GM19467 (cell line): Measurements from ENCODE around the gene VPS13D.
"Not testable (repeated sequence)": the region's sequence is repeated elsewhere in the genome, so short reads cannot be mapped to it uniquely, and the experiment has no call there.

Experiments
- ATAC-seq: cut with Tn5 transposase; IDR thresholded peaks from one replicate; pipeline ENCODE4 v1.9.1; 2021; ENCODE audit warnings: mild to moderate bottlenecking, moderate library complexity; ENCODE audit not compliant: unreplicated experiment

Gene VPS13D

DNA sequence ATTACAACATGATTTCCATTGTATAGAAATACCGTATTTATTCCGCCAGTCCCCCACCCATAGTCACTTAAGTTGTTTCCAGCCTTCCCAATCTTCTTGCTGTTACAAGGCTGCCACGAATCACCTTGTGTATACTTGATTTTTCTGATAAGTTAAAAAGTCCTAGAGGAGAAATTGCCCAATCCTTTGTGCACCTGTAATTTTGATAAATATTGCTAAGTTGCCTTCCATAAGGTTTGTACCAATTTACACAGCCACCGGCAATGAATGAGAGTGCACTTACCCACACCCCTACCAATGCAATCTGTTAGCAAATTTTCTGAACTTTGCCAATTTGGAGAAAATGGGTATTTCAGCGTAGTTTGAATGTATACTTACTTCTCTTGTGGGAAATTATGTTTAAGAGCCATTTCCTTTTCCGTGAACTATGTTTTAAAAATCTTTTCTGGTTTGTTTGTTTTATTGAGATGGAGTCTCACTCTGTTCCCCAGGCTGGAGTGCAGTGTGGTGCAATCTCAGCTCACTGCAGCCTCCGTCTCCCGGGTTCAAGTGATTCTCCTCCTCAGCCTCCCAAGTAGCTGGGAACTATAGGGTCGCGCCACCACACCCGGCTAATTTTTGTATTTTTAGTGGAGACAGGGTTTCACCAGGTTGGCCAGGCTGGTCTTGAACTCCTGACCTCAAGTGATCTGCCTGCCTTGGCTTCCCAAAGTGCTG, 300.8 kb downstream of the VPS13D start:
- no peak for ATAC-seq

- ATAC-seq, result no peak
Observed at GRCh38 chr1:12531179-12531499, 301.3 kb downstream of the VPS13D start.

GRCh38 chr1:12532405-12533315, 302.8 kb downstream of the VPS13D start:
- ATAC-seq, result no peak

DNA sequence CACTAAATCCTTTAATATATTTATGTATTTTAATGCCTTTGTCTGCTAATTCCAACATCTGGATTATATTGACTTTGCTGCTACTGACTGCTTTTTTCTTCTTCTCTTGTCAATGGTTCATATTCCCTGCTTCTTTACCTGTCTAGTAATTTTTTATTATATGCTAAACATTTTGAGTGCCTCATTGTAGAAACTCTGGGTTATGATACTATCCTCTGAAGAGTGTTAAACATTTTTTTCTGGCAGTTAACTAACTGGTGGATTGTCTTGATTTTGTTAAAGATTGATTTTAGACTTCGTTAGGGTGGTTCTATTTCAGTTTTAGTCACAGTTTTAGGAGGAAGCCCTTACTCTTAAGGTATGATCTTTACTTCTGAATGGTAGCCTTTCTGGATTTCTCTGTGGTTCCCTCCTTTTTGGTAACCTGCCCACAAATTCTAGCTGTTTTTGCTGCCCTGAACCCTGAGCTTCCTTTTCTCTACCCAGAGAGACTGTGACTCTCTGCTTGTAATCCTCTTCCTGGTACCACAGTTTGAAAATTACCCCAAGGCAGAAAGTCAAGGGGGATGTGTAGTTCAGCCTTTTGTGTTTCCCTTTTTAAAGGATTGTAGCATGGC, 306.3 kb downstream of the VPS13D start:
- no peak for ATAC-seq

- no peak for ATAC-seq
Observed at GRCh38 chr1:12537294-12537693, 307.5 kb downstream of the VPS13D start.

DNA sequence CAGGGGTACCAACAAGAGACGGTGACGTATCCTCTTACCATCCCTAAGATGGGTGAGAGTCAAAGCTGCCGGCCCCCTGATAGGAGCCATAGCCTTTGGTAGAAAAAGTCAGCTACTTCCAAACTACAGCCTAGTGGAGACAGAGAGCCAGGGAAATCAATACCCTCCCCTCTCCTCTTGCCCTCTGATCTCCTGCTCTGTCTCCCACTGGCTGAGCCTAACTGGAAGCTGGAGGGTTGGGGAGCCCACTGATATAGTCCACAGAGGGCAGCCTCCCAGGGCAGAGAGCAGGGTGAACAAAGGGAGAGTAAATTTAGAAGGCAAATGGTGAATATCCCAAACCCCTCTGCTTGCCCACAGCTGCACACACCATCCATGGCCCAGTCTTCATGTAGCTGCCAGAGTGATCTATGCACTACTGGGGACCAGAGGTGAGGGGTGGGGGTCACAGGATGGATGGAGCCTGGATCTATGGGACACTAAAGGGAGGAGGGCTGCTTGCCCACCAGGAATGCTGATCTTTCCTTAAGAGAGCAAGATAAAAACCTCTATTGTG, 308.2 kb downstream of the VPS13D start:
- ATAC-seq, result no peak

DNA sequence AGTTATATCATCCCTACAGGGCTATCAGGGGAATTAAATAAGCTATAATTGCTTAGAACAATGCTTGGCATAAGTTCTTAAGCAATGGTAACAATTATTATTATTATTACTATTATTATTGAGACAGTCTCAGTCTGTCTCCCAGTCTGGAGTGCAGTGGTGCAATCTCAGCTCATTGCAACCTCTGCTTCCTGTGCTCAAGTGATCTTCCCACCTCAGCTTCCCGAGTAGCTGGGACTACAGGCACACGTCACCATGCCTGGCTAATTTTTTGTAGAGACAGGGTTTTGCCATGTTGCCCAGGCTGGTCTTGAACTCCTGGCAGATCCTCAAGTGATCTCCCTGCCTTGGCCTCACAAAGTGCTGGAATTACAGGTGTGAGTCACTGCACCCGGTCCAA, 308.7 kb downstream of the VPS13D start:
- not testable (repeated sequence) for ATAC-seq

- no peak for ATAC-seq
Observed at GRCh38 chr1:12539320-12539704, 309.5 kb downstream of the VPS13D start.

DNA sequence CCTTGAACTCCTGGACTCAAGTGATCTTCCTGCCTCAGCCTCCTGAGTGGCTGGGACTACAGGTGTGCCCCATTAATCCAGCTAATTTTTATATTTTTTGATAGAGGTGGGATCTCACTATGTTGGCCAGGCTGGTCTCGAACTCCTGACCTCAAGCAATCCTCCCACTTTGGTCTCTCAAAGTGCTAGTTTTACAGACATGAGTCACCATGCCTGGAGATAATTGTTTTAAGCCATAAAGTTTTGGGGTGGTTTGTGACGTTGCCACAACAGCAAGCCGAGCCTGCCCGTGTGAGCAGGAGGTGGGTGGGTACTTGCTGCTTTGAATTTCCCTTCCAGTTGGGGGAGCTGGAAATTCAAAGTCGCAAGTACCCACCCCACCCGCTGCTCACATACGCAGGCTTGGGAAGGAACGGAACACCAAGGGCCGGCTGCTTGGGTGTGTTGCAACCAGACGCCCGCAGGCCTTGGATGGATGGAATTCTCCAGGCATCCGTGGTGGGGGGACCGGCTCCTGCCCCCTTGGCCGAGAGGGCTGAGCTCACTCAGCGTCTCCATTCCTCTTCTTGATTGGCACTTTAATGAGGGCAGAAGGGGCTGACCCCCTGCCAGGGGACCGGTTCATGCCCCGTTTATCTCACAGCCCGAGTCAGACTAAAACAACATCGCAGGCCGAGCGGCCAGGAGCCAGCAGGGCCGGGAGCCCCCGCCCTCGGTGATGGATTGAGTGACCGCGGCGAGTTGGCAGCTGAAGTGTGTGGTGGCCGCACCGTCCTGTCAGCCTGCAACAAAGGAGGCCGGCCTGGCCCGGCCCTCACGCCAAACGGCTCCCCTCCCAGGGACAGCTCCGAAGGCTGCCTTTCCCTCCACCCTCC, 310.1 kb downstream of the VPS13D start:
- ATAC-seq, result no peak

DNA sequence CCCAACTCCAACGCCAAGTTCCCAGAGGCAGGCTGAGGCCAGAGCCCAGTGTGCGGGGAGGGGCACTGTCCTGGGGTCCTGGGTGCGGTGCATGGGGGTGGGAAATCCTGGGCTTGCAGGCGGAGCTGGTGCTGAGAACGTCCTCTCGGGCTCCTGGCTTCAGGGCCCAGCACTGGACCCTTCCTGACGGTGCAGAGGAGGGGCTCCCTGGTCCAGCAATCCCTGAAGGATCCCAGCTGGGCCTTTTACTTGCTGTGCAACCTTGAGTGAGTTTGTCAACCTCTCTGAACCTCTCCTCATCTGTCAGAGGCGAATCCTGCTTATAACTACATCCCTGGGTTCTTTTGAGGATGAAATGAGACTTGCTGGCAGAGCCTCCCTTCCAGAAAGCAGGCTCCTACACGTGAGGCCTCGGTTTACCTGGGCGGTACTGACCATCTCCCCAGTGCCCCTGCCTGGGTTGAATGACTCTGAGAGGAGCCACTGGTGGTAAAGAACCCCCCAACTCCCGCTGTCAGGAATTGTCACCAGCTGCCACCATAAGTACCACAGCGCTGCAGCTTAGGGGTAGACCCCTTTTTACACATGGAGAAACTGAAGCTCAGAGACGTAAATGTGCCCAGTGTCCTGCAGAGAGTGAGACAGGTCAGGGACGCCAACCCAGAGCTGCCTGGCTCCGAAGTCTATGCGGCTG, 310.9 kb downstream of the VPS13D start:
- no peak for ATAC-seq

DNA sequence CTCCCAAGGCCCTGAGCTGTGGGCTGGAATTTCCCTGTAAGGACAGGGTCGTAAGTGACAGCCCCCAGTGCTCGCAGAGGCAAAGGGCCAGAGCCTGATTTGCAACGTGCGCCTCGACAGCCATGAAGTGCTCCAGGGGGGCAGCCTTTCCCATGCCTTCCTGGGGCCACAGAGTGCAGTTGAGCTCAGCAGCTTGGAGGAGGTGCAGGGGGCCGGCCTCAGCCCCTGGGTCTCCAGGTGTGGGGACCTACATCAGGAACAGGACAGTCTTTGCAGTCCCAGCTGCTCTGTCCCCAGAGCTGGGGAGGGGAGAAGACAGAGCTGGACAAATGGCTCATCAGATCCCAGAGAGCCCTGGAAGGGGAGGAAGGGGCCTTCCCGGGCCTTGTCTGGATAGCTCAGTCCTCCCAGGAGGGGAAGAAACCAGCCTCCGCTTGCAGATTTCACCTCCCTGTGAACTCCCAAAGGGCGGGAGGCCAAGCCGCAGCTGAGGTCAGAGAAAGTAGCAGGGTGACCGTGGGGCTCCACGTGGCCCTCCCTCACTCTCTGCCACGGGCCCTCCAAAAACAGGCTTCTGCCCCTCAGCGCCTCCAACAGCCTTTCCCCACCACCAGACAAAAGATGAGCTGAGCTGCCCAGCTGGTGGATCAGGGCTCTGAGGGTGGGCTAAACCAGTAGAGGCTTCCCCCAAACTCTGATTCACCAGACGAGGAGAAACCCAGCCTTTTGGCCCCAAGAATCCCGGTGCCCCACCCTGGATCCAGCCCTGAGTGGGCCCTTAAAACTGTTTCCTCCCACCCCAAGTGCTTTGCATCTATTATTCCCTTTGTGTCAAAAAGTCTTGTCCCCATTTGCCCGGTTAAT, 311.7 kb downstream of the VPS13D start:
- no peak for ATAC-seq

GRCh38 chr1:12542138-12542465, 312.3 kb downstream of the VPS13D start:
- ATAC-seq, result no peak

DNA sequence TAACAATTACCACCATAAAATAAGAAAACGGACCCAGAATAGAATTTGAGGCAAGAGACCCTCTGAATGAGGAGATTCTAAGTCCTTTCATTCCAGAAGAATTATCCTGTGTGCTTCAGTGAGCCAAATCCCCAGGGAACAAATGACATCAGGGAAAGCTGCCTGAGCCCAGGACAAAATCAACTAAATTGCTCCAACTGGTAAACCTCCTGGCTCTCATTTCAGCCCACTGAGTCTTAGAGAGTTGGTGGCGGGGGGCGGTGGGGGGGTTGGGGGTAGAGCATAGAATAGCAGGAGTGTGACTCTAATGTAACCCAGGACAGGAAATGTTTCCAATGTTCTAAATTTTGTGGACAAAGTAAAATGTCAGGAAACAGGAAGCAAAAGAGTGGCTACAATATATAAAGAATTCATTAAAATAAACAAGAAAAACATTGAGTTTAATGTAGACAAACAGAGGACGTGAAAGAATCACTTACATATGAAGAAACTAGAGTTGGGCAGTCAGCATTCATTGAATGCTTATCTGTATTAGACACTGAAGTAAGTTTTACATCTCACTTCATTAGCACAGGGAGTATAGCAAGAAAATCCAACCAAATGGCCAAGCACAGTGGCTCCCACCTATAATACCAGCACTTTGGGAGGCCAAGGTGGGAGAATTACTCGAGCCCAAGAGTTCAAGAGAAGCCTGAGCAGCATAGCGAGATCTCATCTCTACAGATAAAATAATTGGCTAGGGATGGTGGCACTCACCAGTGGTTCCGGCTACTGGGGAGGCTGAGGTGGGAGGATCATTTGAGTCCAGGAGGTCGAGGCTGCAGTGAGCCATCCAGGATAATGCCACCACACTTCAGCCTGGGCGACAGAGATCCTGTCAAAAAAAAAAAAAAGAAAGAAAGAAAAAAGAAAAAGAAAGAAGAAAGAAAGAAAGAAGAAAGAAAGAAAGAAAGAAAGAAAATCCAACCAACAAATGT, 313.1 kb downstream of the VPS13D start:
- no peak for ATAC-seq

DNA sequence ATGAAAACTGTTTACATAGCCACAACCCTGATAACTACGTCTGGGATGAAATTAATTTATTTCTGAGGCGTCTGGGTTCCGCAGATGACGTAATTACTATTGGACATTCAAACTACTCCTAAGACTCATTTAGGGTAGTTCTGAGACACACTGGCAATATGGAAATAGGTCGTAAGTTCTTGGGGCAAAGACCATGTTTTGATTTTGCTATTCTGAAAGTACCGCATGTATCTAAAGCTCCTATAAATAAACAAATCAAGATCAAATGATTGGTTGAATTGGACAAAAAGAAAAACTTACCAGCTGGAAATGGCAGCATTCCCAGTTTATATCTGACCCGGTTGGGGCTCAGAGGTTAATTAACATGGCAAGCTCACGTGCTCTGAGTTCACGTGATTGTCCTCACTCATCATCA, 313.9 kb downstream of the VPS13D start:
- no peak for ATAC-seq

DNA sequence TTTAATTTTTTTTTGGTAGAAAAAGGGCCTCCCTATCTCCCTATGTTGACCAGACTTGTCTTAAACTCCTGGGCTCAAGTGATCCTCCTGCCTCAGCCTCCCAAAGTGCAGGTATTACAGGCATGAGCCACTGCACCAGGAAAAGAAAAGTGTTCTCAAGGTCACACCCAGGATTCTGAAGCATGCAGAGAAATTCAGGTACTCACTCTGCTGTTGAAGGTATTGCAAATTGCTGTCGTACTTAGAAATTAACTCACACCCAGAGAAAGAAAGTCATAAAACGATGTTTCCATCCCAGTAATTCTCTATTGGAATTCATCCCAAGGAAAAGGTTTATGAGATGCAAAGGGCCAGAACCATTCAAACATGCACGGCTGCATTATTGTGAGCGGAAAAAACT, 314.5 kb downstream of the VPS13D start:
- ATAC-seq, result no peak

GRCh38 chr1:12544992-12545391, 315.2 kb downstream of the VPS13D start:
- no peak for ATAC-seq

DNA sequence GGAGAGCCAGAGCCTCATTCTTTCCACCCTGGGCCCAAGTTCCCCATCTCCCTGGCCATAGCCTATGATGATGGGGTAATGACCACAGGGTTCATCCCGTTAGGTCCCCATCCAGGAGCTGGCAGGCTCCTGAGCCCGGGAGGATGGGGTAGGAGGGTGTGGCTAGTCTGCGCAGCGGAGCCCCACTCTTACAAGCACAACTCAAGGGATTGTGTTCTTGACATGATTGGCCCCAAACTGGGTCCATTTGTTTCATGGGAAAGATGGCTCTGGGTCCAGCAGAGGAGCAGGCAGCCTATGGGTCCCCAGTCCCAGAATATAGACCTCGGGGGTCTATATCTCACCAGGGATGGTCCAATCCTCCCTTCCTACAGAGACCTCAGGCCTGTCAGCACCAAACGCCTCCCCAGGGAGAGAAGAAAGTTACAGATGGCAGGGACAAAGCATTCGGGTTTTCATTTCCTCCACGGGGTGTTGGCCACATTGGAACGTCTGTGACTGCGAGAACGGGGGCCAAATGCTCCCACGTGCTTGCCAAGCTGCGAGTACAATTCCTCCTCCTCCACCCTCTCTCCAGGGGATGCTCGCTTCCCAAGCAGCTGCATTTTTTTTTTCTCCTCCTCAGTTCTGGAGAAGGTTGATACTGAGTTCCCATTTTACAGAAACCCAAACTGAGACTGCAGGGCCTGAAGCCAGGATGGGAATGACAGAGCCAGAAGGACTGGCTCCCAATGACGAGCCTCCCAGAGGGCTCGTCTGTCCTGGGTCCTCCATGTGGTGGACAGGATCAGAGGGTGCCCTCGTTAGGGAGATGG, 317.1 kb downstream of the VPS13D start:
- ATAC-seq, result no peak
